ENCODE results near the gene FAM177B. TPM values are rescaled to one million over a fixed set of nuclear protein-coding genes. Genes with fewer than 3 reads are reported as not detected.
"Not testable (repeated sequence)": the region's sequence is repeated elsewhere in the genome, so short reads cannot be mapped to it uniquely, and the experiment has no call there.

The FAM177B gene
- total RNA-seq, 1 experiment from 2014 or later: not detected

DNA sequence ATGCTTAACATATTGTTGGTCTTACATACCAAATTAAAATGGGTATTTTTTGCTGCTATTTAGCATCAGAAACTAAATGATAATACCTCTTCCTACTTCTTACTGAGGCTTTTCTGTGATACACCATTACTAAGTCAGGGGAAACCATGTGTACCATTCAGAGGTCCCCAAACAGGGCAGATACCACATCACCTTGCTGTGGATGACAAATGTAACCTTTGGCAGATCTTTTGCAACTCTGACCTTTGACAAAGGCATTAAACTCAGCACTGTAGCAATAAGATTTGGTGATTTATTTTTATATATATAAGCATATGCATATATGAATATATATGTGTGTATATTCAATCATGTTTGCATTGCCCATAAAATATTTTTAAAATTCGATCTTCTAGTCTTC, 2.9 kb downstream of the FAM177B start:
- DNase-seq (ENCODE audit: low spot score): no peak

DNA sequence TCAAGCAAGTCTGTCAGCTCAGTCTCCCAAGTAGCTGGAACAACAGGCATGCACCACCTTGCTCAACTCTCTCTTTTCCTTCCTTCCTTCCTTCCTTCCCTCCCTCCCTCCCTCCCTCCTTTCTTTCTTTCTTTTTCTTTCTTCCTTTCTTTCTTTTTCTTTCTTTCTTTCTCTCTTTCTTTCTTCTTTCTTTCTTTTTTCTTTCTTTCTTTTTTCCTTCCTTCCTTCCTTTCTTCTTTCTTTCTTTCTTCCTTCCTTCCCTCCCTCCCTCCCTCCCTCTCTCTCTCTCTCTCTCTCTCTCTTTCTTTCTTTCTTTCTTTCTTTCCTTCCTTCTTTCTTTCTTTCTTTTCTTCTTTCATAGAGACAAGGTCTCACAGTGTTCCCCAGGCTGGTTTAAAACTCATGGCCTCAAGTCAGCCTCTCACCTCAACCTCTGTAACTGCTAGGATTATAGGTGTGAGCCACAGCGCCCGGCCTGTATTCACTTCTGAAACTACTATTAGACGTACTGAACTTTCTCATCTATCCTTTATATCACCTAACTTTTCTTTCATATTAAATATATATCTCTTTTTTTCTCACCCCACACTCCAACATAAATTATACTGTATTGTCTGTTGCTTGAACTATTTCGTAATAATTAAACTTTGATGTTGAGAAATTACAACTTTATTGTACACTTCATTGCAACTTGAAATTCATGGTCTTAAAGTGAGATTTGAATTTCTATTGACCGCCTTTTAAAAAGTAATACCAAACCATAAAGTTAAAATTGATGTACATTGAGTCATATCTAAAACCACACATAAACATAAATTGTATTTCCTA, 4.8 kb downstream of the FAM177B start:
- DNase-seq (ENCODE audit: low spot score): not testable (repeated sequence)

DNA sequence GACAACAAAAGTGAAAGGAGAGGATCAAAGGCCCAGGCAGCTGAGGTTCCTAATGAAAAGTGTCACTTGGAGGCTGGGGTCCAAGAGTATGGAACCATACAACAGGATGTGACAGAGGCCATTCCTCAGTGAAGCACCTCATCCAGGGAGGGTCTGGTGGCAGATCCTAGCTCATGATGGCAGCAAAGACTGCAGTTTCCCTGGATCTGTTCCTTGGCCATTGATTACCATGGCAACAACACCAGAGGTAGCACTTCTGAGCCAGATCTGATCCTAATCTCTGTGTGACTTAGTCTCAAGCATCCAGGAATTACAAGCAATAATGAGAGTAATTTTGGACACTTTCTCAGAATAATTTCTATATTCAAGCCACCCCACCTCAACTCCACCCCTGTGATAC, 12.9 kb downstream of the FAM177B start:
- DNase-seq (ENCODE audit: low spot score): peak; percentile 19

DNA sequence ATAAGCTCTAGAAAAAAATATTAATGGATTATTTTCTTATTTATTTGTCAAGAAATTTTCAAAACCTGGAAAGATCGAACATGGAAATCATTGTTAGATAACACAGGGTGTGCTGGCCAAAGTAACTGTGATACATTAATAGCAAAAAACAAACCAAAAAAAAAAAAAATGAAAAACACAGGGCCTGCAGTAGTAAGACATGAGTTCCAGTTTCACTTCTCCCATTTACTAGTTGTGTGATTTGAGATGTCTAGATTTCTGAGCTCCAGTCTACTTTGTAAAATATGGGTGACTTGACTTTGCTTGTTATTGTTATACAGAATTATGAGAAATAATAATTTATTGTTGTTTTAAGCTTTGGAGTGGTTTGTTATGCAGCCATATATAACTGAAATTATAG, 13.6 kb downstream of the FAM177B start:
- DNase-seq (ENCODE audit: low spot score): no peak

DNA sequence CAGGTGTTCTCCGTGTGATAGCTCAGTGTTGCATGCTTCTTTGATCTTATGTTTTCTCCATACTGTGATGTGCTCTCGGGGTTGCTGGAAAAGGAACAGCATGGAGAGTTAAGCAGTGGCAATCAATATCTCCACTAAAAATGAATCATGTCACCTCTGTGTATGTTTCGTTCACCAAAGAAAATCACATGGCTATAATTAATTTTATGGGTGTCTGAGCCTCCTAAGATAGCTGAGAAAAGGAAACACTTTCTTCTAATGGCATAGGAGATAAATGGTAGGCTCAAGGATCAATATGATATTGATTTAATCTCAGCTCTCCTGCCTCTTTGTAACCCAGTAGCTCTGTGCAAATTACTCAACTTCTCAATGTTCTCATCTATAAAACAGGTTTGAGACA, 14.3 kb downstream of the FAM177B start:
- no peak for DNase-seq (ENCODE audit: low spot score)

DNA sequence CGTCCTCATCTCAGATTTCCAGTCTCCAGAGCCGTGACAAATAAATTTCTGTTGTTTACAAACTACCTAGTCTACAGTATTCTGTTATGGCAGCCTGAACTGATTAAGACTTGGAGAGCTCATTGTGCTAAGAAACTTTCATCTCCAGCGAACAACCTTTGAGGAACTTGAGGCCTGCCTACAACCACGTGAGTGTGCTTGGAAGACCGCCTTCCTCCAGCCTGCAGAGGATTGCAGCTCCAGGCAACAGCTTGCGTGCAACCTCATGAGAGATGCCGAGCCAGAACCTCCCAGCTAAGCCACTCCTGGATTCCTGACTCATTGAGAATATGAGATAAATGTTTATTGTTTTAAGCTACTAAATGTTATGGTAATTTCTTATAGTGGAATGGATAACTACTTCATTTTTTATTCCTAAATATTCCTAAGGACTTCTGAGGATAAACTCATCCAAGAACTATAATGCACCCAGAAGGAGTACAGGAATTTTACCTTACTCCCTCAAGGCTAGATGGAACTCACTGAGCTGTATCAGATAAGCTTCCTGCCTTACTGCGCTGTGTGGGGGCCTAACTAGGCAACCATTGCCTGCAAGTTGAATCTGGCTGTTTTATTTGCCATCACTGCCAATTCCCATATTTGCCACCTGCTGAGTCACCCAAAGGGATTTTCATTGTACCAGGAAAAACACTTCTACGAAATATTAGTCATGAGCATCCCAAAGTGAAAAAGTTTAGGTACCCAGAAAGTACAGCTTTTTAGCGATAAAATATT, 17.6 kb downstream of the FAM177B start:
- peak; percentile 99 for DNase-seq (ENCODE audit: low spot score)

DNA sequence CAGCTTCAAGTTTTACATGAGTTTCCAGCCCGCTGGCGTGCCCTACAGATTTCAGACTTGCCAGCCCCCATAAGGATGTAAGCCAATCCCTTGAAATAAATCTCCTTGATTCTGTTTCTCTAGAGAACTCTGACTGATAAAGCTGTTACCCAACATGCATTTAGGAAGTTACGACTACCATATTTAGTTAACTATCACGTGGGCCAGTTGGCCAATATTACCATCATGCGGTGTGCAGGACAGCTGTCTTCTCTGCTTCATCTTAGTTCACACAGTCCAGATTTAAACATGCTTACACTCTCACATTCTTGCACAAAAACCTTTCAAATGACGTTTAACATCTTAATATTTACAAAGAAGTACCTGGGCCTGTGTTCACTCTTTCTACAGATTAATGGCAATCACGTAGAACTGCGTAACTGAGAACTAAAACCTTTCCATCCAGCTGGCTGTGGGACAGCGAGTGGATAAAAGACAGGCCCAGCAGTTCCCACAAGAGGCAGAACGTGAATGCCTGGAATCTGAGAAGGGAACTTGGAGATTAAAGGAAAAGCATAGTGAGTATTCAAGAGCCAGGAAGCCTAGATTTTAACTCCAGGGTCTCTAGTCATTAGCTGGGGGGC, 20.8 kb downstream of the FAM177B start:
- no peak for DNase-seq (ENCODE audit: low spot score)

DNA sequence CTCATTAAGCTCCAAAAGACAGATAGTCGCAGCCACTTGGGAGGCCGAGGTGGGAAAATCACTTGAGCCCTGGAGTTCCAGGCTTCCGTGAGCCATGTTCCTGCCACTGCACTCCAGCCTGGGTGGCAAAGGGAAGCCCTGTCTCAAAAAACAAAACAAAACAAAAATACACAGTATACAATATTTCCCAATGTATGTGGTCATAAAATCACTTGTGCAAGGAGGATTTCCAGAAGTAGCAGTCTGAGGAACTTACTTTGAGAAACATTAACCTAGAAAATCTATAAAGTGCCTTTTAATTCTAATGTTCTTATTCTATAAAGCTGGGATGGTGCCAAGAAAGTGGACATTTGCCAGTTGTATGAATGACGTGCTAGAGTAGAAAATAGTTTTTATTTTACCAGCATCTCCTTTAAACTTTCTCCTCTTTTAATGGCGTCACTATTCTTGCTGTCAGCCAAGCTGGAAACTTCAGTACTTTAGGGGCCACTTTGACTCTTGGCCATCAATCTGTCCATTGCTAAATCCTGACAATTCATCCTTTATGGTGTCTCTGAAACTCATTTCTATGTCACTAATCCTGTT, 22.5 kb downstream of the FAM177B start:
- no peak for DNase-seq (ENCODE audit: low spot score)

DNA sequence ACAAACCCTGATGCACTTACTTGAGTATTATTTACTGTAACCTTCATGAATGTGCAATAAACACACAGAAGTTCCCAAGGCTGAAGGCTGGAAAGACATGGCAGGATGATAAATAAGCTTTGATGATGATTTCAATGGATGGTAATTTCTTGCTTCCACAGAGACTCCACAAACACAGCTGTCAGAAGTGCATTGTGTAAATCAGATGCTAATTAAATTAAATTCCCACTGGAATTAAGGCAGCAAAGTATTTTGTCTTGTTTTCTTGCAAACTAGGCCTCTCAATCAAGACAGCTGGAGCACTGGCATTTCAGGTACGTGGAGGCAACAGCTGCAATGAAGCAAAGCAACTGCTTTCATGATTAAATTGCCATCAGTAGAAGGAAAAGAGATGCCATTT, 24.1 kb downstream of the FAM177B start:
- DNase-seq (ENCODE audit: low spot score): no peak

DNA sequence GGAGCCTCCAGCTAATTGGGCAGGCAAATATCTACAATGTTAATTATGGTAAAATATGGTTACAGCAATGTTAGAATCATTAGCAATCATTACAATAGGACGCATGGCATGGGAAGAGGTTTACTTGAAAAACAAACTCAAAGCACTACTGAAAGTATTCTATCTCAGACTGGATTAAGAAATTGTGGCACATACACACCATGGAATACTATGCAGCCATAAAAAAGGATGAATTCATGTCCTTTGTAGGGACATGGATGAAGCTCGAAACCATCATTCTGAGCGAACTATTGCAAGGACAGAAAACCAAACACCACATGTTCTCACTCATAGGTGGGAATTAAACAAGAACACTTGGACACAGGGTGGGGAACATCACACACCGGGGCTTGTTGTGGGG, 25.2 kb downstream of the FAM177B start:
- not testable (repeated sequence) for DNase-seq (ENCODE audit: low spot score)

DNA sequence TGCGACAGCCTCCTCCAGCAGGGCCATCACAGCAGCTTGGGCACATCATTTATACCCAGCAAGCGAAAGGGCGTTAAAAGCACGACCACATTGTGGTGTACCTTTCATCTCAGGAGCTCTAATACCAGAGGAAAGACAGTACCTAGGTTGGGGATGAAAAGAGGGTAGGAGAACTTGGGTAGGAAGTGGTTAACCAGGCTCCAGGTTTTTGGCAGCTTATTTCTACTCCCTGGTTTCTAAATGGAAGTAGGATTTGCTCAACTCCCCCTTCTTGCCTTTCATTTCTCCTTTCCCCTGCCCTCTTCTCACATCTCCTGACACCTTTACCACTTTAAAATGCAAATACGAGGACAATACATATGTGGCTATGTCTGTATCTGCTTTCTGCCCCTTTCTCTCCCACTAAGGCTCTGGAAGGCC, 30.2 kb downstream of the FAM177B start:
- no peak for DNase-seq (ENCODE audit: low spot score)

DNA sequence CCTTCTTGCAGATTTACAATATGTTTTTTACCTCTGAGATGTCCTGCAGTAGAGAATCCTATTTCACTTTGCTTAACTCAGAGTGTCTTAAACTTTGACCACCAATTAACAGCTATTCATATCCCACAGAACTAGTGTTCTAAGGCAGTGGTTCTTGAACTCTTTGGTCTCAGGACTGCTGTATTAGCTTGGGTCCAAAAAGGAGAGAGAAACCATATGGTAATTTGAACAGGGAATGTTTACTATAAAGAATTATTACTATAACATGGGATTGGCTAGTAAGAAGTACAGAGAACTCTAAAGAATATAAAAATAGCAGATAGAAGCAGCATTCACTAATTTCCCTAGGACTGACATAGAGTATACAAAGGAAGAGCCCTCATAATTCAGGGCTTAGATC, 31.6 kb downstream of the FAM177B start:
- no peak for DNase-seq (ENCODE audit: low spot score)

DNA sequence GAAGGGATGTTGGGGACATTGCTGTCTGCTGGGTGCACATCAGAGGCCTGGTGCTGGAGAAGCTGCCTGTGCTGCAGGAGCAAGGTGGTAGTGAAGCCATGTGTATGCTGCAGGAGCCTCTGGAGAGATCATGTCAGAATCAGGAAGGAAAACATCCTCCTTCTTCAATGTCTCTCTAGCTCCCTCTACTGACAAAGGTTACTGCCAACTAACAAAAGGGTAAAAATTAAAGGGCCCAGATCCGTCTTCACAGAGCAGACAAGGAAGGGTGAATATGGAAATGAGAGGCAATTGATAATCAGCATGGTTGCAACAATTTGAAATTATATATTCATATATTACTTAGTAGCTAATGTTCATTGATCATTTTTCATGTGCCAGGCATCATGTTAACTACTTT, 32.2 kb downstream of the FAM177B start:
- DNase-seq (ENCODE audit: low spot score): no peak

DNA sequence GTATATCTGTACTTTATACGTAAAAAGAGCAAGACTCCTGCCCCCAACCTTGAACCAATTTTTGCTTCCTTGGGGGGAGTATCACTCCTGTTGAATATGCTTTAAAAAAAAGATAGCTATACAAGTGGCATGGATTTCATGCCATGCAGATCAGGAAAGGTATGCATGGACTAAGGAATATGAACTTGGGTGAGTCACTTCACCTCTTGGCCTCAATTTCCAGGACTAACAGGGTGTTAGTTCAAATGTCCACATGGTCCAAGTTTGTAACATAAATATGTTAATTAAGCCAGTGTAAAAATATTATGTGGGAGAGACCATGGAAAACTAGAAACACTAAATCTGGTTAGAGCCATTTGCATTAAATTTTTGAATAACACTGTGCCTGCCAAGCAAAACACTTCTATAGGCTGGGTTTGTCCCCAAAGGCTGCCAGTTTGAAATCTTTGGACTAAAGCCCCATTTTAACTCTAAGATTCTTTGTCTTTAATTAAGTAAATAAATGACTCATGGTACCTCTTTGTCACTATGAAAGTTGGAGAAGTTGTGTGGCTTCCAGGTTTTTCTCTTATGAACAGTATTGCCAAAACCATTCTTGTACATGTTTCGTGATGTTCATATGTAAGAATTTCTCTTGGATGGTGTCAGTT, 33.1 kb downstream of the FAM177B start:
- DNase-seq (ENCODE audit: low spot score): no peak

DNA sequence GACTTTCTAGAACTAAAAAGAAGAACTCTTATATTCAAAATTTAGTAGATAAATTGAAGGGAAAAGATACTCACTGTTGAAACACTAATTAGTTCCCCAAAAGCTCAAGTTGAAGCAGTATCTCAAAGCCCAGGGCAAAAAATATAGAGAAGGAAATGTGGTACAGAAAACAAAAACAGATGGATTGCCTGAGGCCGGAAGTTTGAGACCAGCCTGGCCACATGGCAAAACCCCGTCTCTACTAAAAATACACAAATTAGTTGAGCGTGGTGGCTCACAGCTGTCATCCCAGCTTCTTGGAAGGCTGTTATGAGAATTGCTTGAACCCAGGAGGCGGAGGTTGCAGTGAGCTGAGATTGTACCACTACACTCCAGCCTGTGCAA, 36.0 kb downstream of the FAM177B start:
- no peak for DNase-seq (ENCODE audit: low spot score)

DNA sequence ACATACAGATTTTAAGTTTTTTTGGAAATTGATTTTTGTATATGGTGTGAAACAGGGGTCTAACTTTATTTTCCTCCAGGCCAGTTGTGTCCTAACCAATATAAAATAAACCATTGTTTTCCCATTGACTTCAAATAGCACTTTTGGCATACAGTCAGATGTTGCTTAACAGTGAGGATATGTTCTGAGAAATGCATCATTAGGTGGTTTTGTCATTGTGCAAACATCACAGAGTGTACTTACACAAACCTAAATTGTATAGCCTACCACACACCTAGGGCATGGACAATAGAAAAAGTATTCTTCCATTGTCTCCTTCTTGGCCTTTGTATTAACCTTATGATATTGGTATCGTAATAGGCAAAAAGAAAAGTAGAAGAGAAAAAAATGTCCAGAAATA, 40.5 kb downstream of the FAM177B start:
- DNase-seq (ENCODE audit: low spot score): peak; percentile 60

DNA sequence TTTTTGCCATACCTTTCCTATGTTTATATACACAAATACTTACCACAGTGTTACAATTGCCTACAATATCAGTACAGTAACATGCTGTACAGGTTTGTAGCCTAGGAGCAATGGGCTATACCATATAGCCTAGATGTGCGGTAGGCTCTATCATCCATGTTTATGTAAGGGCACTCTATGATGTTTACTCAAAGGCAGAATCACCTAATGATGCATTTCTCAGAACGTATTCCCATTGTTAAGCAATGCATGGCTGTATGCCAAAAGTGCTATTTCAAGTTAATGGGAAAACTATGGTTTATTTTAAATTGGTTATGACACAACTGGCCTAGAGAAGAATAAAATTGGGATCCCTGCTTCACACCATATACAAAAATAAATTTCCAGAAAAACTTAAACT, 41.0 kb downstream of the FAM177B start:
- peak; percentile 59 for DNase-seq (ENCODE audit: low spot score)

DNA sequence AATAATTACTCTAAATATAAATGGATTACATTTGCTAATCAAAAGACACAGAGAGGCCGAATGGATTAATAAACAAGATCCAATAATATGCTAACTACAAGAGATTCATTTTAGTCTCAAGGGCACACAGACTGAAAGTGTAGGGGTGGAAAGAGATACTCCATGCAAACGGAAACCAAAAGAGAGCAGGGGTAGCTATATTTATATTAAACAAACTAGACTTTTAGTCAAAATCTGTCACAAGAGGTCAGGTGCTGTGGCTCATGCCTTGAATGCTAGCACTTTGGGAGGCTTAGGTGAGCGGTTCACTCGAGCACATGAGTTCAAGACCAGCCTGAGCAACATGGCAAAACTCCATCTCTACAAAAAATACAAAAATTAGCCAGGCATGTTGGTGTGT, 44.2 kb downstream of the FAM177B start:
- no peak for DNase-seq (ENCODE audit: low spot score)

DNA sequence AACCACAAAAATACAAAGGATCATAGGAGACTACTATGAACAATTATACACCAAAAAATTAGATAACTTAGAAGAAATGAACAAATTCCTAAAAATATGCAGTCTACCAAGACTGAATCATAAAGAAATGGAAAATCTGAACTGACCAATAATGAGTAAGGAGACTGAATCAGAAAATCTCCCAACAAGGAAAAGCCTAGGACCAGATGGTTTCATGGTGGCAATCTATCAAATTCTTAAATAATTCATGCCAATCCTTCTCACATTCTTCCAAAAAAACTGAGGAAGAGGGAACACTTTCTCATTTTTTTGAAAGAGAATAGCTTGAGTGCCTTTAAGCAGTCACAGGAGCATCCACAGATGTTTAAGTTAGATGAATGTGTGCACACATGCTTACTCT, 46.0 kb downstream of the FAM177B start:
- DNase-seq (ENCODE audit: low spot score): no peak

DNA sequence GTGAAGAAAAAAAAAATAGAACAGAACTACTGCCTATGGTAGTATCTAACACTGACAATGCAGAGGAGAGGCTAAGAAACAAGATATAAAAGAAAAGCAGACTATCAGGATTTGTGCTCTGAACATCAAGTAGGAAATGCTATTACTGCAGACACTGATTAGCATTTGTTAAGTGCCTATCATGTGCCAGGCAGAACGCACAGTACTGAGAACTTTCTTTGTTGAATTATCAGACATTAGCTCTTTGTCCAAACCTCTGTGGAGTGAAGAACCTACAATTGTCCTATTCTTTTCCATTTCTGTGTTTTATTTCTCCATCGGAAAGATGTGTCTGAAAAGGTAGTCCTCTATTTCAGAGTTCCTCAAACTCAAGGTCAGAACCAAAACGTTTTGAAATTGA, 47.4 kb downstream of the FAM177B start:
- DNase-seq (ENCODE audit: low spot score): no peak

DNA sequence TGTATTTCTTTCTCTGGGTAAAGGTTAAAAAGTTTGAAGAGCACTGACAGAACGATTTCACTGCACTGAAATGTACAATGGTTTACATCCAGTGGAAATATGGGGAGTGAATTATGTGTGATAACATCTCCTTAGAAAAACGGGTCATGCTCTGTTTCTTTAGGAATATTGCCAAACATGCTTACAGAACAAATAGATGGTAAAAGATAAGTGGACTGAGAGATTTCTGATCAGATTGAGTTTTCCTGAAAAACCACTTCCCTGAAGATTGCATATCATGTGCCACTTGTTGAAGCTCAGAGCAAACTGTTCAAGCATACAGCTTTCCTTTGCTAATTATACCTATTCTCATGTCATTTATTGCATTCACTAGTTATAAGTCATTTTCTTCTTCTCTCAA, 47.9 kb downstream of the FAM177B start:
- no peak for DNase-seq (ENCODE audit: low spot score)

DNA sequence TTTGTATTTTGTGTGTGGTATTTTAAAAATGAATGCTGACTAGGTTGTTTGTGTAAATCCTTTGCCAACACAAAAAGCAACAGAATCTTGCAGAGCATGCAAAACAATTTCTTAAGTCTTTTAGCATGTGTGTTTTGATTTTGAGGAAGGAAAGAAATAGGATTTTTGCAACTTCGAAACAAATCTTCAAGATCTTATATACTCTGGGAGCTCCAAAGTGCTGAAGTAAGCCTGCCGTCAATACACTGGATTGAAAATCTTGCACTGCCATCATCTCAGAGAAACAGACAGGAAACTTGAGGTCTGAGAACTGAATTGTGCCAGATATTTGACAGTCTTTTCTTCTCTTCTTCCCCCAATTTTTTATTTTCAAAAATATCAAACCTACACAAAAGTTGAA, 48.5 kb downstream of the FAM177B start:
- no peak for DNase-seq (ENCODE audit: low spot score)
